HG03442 (cell line): ENCODE measurements around the gene PCDHB15.
"Not testable (repeated sequence)": the region's sequence is repeated elsewhere in the genome, so short reads cannot be mapped to it uniquely, and the experiment has no call there.

Experiments
- ATAC-seq: cut with Tn5 transposase; IDR thresholded peaks from one replicate; pipeline ENCODE4 v1.9.1; 2021; ENCODE audit warnings: mild to moderate bottlenecking, moderate library complexity; ENCODE audit not compliant: unreplicated experiment

Gene PCDHB15

DNA sequence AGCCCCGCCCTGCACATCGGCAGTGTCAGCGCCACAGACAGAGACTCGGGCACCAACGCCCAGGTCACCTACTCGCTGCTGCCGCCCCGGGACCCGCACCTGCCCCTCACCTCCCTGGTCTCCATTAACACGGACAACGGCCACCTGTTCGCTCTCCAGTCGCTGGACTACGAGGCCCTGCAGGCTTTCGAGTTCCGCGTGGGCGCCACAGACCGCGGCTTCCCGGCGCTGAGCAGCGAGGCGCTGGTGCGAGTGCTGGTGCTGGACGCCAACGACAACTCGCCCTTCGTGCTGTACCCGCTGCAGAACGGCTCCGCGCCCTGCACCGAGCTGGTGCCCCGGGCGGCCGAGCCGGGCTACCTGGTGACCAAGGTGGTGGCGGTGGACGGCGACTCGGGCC lies 1.8 kb downstream of the PCDHB15 start:
- ATAC-seq, result not testable (repeated sequence)

DNA sequence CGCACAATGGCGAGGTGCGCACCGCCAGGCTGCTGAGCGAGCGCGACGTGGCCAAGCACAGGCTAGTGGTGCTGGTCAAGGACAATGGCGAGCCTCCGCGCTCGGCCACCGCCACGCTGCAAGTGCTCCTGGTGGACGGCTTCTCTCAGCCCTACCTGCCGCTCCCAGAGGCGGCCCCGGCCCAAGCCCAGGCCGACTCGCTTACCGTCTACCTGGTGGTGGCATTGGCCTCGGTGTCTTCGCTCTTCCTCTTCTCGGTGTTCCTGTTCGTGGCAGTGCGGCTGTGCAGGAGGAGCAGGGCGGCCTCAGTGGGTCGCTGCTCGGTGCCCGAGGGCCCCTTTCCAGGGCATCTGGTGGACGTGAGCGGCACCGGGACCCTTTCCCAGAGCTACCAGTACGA lies 2.2 kb downstream of the PCDHB15 start:
- ATAC-seq, result not testable (repeated sequence)

- ATAC-seq, result no peak
Observed at GRCh38 chr5:141250576-141250975, 5.4 kb downstream of the PCDHB15 start.

GRCh38 chr5:141258464-141258863 lies 13.3 kb downstream of the PCDHB15 start:
- ATAC-seq, result no peak

GRCh38 chr5:141258948-141259347 lies 13.8 kb downstream of the PCDHB15 start:
- no peak for ATAC-seq

DNA sequence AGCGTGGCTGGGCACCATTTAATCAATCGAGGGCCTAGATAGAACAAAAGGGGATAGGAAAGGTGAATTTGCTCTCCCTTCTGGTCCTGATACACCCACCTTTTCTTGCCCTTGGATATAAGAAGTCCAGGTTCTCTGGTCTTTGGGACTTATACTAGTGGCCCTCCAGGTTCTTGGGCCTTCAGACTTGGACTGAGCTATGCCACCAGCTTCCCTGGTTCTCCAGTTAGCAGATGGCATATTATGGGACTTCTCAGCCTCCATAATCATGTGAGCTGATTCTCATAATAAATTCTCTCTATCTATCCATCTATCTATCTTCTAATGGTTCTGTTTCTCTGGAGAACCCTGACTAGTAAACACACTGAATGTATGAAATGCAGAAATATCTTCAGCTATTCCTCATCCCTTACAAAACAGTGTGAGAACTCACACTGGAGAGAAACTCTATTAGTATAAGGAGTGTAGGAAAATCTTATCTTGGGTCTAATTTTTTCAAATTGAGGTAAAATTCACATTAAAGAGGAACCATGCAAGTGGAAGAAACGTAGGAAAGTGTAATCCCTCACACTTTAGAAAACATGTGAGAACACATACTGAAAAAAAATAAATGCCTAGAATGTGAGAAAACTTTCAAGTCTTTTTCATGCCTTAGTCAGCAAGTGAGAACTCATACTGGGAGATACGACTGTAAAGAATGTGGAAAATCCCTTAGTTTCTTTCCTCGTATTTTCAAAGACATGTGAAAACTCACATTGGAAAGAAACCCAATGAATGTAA lies 15.5 kb downstream of the PCDHB15 start:
- no peak for ATAC-seq

GRCh38 chr5:141261238-141261546 lies 16.0 kb downstream of the PCDHB15 start:
- no peak for ATAC-seq

GRCh38 chr5:141269195-141269594 lies 24.0 kb downstream of the PCDHB15 start:
- ATAC-seq, result no peak

DNA sequence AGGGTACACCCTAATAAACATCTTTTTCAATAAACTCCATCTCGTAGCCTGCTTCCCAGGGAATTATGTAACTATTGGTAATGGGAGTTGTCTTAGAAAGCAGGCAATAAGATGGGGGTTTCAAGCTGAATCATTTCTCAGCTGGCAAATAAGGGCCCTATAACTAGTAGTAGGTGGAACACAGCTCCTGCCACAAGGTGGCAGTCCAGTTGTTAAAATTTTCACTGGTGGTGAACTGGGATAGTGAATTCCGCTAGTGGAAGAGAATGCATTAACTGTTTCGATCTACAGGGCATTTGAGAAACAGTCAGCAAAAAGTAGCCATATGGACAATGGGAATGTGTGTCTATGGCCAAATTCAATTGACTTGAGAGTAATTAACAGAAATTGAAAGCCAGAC lies 27.7 kb downstream of the PCDHB15 start:
- ATAC-seq, result no peak

DNA sequence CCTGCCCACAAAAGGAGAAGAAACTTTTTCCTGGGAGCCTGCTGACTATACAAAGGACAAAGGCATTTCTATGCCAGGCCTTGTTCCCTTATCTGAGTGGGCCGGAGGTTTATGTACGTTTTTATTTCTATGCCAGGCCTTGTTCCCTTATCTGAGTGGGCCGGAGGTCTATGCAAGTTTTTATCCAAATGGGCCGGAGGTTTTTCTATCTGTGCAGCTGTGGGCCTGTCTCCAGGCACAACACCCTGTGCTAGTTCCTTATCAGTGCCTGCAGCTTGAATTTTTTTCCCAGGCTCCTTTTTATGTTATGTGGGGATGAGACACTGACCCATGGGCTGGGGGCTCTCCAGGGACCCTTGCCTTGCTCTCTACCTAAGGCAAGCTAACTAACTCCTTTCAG lies 53.2 kb downstream of the PCDHB15 start:
- no peak for ATAC-seq
